Measurements from ENCODE around the gene LRRFIP2.
"Not testable (repeated sequence)": the region's sequence is repeated elsewhere in the genome, so short reads cannot be mapped to it uniquely, and the experiment has no call there.

Gene LRRFIP2

GRCh38 chr3:37050282-37050681 lies 124.1 kb downstream of the LRRFIP2 start:
- no peaks in the 10 kb centered on the region for H3K9me3 ChIP-seq (ENCODE audit: insufficient read depth, low read depth, low read length)
- no peaks in the 10 kb centered on the region for H3K9me2 ChIP-seq (replicated peaks; ENCODE audit: low read depth, low read length)
- H3F3A ChIP-seq (ENCODE audit: low read depth) = peaks cover 3% of the 10 kb centered on the region; the same call in 1 of the 2 replicates
- peaks cover 3% of the 10 kb centered on the region for H3K4me1 ChIP-seq (ENCODE audit: insufficient read depth, low read length, poor library complexity, severe bottlenecking)
- TF ChIP-seq CTCF (conservative IDR thresholded peaks at IDR 0.05; ENCODE audit: low read length) = no peak
- no peak for TF ChIP-seq EZH2phosphoT487 (IDR thresholded peaks at IDR 0.05; ENCODE audit: borderline replicate concordance)
- no peak overlapping the region for H3K9ac ChIP-seq (ENCODE audit: low read depth, low read length, poor library complexity, severe bottlenecking)
- no peaks in the 10 kb centered on the region for H3K27me3 ChIP-seq (ENCODE audit: insufficient read depth, low read length, poor library complexity, severe bottlenecking)
- no peaks in the 10 kb centered on the region for H4K20me1 ChIP-seq (ENCODE audit: insufficient read depth, low read length, poor library complexity, severe bottlenecking)
- H3K4me2 ChIP-seq (ENCODE audit: low read depth, low read length, poor library complexity, severe bottlenecking) = no peak overlapping the region
- H2AFZ ChIP-seq (ENCODE audit: low read length) = no peak overlapping the region
- peaks cover 84% of the 10 kb centered on the region for H3K36me3 ChIP-seq (ENCODE audit: insufficient read depth, low read length)
- no peak overlapping the region for H3K4me3 ChIP-seq (ENCODE audit: low read length, poor library complexity, severe bottlenecking)
- no peaks in the 10 kb centered on the region for H3K79me2 ChIP-seq (ENCODE audit: insufficient read depth, low read length)

- not testable (repeated sequence) for H2AFZ ChIP-seq (ENCODE audit: low read length); H3K9me3 ChIP-seq (ENCODE audit: insufficient read depth, low read depth, low read length); H3K27me3 ChIP-seq (ENCODE audit: insufficient read depth, low read length, poor library complexity, severe bottlenecking); H4K20me1 ChIP-seq (ENCODE audit: insufficient read depth, low read length, poor library complexity, severe bottlenecking); H3K9me2 ChIP-seq (replicated peaks; ENCODE audit: low read depth, low read length); H3K4me2 ChIP-seq (ENCODE audit: low read depth, low read length, poor library complexity, severe bottlenecking); H3F3A ChIP-seq (ENCODE audit: low read depth); H3K9ac ChIP-seq (ENCODE audit: low read depth, low read length, poor library complexity, severe bottlenecking); H3K79me2 ChIP-seq (ENCODE audit: insufficient read depth, low read length); H3K4me1 ChIP-seq (ENCODE audit: insufficient read depth, low read length, poor library complexity, severe bottlenecking); H3K4me3 ChIP-seq (ENCODE audit: low read length, poor library complexity, severe bottlenecking)
- H3K36me3 ChIP-seq (ENCODE audit: insufficient read depth, low read length) = peaks cover 73% of the 10 kb centered on the region; the same call in 1 of the 2 replicates
These were observed 131.7 kb downstream of the LRRFIP2 start for GRCh38 chr3:37042712-37043111.

- no peaks in the 10 kb centered on the region for H3F3A ChIP-seq (ENCODE audit: low read depth)
- no peak overlapping the region for H3K4me3 ChIP-seq (ENCODE audit: low read length, poor library complexity, severe bottlenecking)
- no peak overlapping the region for H3K4me2 ChIP-seq (ENCODE audit: low read depth, low read length, poor library complexity, severe bottlenecking)
- H3K9ac ChIP-seq (ENCODE audit: low read depth, low read length, poor library complexity, severe bottlenecking) = no peak overlapping the region
- H3K9me3 ChIP-seq (ENCODE audit: insufficient read depth, low read depth, low read length) = no peaks in the 10 kb centered on the region; the same call in 1 of the 2 replicates
- no peaks in the 10 kb centered on the region for H3K9me2 ChIP-seq (replicated peaks; ENCODE audit: low read depth, low read length)
- no peak overlapping the region for H2AFZ ChIP-seq (ENCODE audit: low read length)
- no peaks in the 10 kb centered on the region for H4K20me1 ChIP-seq (ENCODE audit: insufficient read depth, low read length, poor library complexity, severe bottlenecking)
- peaks cover 71% of the 10 kb centered on the region for H3K36me3 ChIP-seq (ENCODE audit: insufficient read depth, low read length)
- no peaks in the 10 kb centered on the region for H3K4me1 ChIP-seq (ENCODE audit: insufficient read depth, low read length, poor library complexity, severe bottlenecking)
- H3K27me3 ChIP-seq (ENCODE audit: insufficient read depth, low read length, poor library complexity, severe bottlenecking) = no peaks in the 10 kb centered on the region
- TF ChIP-seq EZH2phosphoT487 (IDR thresholded peaks at IDR 0.05; ENCODE audit: borderline replicate concordance) (no peak), CTCF (conservative IDR thresholded peaks at IDR 0.05; ENCODE audit: low read length) (no peak)
- H3K79me2 ChIP-seq (ENCODE audit: insufficient read depth, low read length) = no peaks in the 10 kb centered on the region
These were observed 132.7 kb downstream of the LRRFIP2 start for GRCh38 chr3:37041546-37042195.

- no peak overlapping the region for H3K4me3 ChIP-seq (ENCODE audit: low read length, poor library complexity, severe bottlenecking)
- H3K9ac ChIP-seq (ENCODE audit: low read depth, low read length, poor library complexity, severe bottlenecking) = no peak overlapping the region
- no peaks in the 10 kb centered on the region for H3K9me2 ChIP-seq (replicated peaks; ENCODE audit: low read depth, low read length)
- peaks cover 78% of the 10 kb centered on the region for H3K36me3 ChIP-seq (ENCODE audit: insufficient read depth, low read length)
- no peaks in the 10 kb centered on the region for H3F3A ChIP-seq (ENCODE audit: low read depth)
- no peaks in the 10 kb centered on the region for H3K79me2 ChIP-seq (ENCODE audit: insufficient read depth, low read length)
- peaks cover 10% of the 10 kb centered on the region; the same call in 1 of the 2 replicates for H3K9me3 ChIP-seq (ENCODE audit: insufficient read depth, low read depth, low read length)
- H3K4me2 ChIP-seq (ENCODE audit: low read depth, low read length, poor library complexity, severe bottlenecking) = no peak overlapping the region
- no peaks in the 10 kb centered on the region for H3K4me1 ChIP-seq (ENCODE audit: insufficient read depth, low read length, poor library complexity, severe bottlenecking)
- H4K20me1 ChIP-seq (ENCODE audit: insufficient read depth, low read length, poor library complexity, severe bottlenecking) = no peaks in the 10 kb centered on the region
- no peak overlapping the region for H2AFZ ChIP-seq (ENCODE audit: low read length)
- no peaks in the 10 kb centered on the region for H3K27me3 ChIP-seq (ENCODE audit: insufficient read depth, low read length, poor library complexity, severe bottlenecking)
- TF ChIP-seq EZH2phosphoT487 (IDR thresholded peaks at IDR 0.05; ENCODE audit: borderline replicate concordance) (no peak), CTCF (conservative IDR thresholded peaks at IDR 0.05; ENCODE audit: low read length) (no peak)
These were observed 134.2 kb downstream of the LRRFIP2 start for GRCh38 chr3:37040231-37040630.

Data from Loucy (cell line).